HL-60 (cell line): ENCODE data around the gene ITPRID1.

Experiments
- DNase-seq, 2 experiments: peaks; one replicate each; pipeline ENCODE4 v3.0.0-alpha.2; 2010 to 2020; ENCODE audit warnings: low read depth in 1 of 2, low spot score in 1 of 2
- H3K27ac ChIP-seq: fragments of 250-450 bp; sonication (Bioruptor Pico); replicated peaks from 2 replicates; pipeline ENCODE4 v1.5.1; 2020; ENCODE audit warnings: mild to moderate bottlenecking, moderate library complexity
- H3K27me3 ChIP-seq: fragments of 250-450 bp; sonication (Bioruptor Pico); 2 replicates; pipeline ENCODE4 v1.5.1; 2021; ENCODE audit warnings: mild to moderate bottlenecking, moderate library complexity; ENCODE audit not compliant: insufficient read depth, poor library complexity, severe bottlenecking
- H3K4me3 ChIP-seq: replicated peaks from 2 replicates; pipeline ENCODE4 v1.5.1; 2011; ENCODE audit warnings: mild to moderate bottlenecking, control low read depth, low read length; ENCODE audit not compliant: insufficient read depth
- GABPA ChIP-seq: IDR thresholded peaks from 2 replicates; pipeline ENCODE4 v1.6.1; 2012; ENCODE audit warnings: low read depth
- POLR2AphosphoS5 ChIP-seq: IDR thresholded peaks from 2 replicates; pipeline ENCODE4 v1.6.1; 2012; ENCODE audit warnings: low read depth
- SPI1 ChIP-seq: IDR thresholded peaks from 2 replicates; pipeline ENCODE4 v1.6.1; 2012; ENCODE audit warnings: low read depth, mild to moderate bottlenecking, borderline replicate concordance
- TF ChIP-seq, protein P1 (sequence below): IDR thresholded peaks from 2 replicates; pipeline ENCODE4 v1.6.1; 2012; ENCODE audit warnings: low read depth; ENCODE audit not compliant: insufficient replicate concordance
- TF ChIP-seq, protein P2 (sequence below): IDR thresholded peaks from one replicate; pipeline ENCODE4 v1.5.1; 2011; ENCODE audit warnings: low read length, control low read depth, inconsistent platforms; ENCODE audit not compliant: insufficient read depth

The ITPRID1 gene

DNA sequence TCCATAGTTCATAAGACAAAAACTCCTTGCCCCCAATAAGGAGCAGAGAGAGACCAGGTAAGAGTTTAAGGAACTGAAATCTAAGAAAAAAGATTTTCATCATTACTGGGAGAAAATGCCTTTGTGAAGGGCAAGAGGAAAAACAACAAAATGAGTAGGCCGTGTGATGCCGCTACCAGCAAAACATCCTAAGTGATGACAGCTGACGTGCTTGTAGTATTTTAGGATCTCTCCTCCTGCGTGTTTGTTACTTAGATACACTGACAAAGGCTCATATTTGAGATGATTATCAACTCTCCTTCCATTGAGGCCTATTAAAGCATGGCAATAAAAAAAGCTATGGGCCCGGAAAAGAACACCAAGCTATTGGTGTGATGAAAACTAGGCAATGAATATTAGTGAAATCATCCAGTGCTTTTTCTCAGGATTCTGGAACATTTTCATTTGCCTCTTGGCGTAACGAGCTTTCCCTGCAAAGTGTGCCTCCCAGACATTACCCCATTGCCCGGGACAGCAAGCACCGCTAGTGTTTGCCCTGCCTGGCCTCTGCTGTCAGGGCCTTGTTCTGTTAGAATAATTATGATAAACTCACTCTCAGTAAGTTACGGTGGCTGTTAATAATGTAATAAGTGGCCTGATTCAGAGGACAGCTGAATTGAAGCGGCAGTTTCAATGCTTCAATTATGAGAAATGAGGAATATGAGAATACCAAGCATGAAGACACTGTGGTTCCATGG is 36.8 kb upstream of the ITPRID1 start:
- H3K27me3 ChIP-seq: peaks cover 8% of the 10 kb centered on the region
- TF ChIP-seq, protein P1, sequence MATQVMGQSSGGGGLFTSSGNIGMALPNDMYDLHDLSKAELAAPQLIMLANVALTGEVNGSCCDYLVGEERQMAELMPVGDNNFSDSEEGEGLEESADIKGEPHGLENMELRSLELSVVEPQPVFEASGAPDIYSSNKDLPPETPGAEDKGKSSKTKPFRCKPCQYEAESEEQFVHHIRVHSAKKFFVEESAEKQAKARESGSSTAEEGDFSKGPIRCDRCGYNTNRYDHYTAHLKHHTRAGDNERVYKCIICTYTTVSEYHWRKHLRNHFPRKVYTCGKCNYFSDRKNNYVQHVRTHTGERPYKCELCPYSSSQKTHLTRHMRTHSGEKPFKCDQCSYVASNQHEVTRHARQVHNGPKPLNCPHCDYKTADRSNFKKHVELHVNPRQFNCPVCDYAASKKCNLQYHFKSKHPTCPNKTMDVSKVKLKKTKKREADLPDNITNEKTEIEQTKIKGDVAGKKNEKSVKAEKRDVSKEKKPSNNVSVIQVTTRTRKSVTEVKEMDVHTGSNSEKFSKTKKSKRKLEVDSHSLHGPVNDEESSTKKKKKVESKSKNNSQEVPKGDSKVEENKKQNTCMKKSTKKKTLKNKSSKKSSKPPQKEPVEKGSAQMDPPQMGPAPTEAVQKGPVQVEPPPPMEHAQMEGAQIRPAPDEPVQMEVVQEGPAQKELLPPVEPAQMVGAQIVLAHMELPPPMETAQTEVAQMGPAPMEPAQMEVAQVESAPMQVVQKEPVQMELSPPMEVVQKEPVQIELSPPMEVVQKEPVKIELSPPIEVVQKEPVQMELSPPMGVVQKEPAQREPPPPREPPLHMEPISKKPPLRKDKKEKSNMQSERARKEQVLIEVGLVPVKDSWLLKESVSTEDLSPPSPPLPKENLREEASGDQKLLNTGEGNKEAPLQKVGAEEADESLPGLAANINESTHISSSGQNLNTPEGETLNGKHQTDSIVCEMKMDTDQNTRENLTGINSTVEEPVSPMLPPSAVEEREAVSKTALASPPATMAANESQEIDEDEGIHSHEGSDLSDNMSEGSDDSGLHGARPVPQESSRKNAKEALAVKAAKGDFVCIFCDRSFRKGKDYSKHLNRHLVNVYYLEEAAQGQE: no peak
- no peak overlapping the region for H3K4me3 ChIP-seq
- H3K27ac ChIP-seq: no peak overlapping the region
- DNase-seq: no peak

DNA sequence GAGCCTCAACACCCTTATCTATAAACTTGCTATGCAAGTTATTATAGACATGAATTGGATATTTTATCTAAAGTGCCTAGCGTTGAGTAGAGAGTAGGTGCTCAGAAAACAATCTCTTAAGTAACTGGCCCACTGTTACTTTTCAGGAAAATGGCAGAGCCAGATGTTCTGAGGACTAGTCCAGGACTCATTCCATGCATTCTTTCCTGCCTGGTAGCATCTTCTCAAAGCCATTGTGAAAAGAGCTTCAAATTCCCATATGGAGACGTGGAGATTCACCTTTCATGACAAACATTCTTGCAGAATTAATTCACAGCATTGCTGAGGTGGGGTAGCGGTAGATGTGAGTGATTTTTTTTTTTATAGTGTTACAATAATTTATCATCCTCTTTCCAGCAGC is 35.9 kb upstream of the ITPRID1 start:
- no peak for DNase-seq
- TF ChIP-seq, protein P2, sequence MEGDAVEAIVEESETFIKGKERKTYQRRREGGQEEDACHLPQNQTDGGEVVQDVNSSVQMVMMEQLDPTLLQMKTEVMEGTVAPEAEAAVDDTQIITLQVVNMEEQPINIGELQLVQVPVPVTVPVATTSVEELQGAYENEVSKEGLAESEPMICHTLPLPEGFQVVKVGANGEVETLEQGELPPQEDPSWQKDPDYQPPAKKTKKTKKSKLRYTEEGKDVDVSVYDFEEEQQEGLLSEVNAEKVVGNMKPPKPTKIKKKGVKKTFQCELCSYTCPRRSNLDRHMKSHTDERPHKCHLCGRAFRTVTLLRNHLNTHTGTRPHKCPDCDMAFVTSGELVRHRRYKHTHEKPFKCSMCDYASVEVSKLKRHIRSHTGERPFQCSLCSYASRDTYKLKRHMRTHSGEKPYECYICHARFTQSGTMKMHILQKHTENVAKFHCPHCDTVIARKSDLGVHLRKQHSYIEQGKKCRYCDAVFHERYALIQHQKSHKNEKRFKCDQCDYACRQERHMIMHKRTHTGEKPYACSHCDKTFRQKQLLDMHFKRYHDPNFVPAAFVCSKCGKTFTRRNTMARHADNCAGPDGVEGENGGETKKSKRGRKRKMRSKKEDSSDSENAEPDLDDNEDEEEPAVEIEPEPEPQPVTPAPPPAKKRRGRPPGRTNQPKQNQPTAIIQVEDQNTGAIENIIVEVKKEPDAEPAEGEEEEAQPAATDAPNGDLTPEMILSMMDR: no peak
- TF ChIP-seq GABPA (no peak), POLR2AphosphoS5 (no peak), SPI1 (no peak)
- TF ChIP-seq, protein P1: no peak
- peaks cover 7% of the 10 kb centered on the region for H3K27me3 ChIP-seq
- H3K27ac ChIP-seq: no peak overlapping the region
- no peak overlapping the region for H3K4me3 ChIP-seq

- H3K27ac ChIP-seq: no peak overlapping the region
- DNase-seq: no peak
- TF ChIP-seq, protein P1: no peak
- TF ChIP-seq, protein P2: no peak
- no peak for TF ChIP-seq GABPA
- no peak for TF ChIP-seq SPI1
- no peak for TF ChIP-seq POLR2AphosphoS5
- H3K27me3 ChIP-seq: peaks cover 7% of the 10 kb centered on the region
- no peak overlapping the region for H3K4me3 ChIP-seq
Observed at GRCh38 chr7:31478721-31479120, 35.2 kb upstream of the ITPRID1 start.

DNA sequence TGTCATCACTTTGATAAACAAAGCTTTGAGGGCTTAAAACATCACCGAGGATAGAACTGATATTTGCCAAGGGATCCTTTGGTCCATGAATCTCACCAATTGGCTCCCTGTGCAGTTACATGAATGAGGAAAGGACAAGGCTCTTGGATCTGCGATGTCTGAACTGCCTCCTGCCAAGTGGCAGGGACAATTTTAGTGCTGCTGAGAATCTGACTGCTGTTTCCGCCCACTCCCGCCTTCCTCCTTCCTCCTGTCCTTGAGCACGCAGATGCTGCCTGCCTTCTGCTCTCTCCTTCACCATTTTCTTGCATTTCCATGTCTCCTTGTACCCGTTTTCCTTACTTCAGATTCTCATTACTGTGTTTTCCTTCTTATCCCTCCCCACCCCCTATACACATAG is 26.8 kb upstream of the ITPRID1 start:
- DNase-seq: no peak
- TF ChIP-seq GABPA: no peak
- TF ChIP-seq, protein P2: no peak
- TF ChIP-seq SPI1: no peak
- TF ChIP-seq POLR2AphosphoS5: no peak
- TF ChIP-seq, protein P1: no peak
- peaks cover 2% of the 10 kb centered on the region for H3K27me3 ChIP-seq
- H3K27ac ChIP-seq: no peak overlapping the region
- no peak overlapping the region for H3K4me3 ChIP-seq
